ENCODE measurements around the gene ADAMTS12. TPM values are rescaled to one million over a fixed set of nuclear protein-coding genes. Genes with fewer than 3 reads are reported as not detected.
A peak's percentile ranks its signal among the peaks of the same experiment; 100 is the strongest.

ADAMTS12 gene
- total RNA-seq, 6 experiments from 2014 or later, result 42.2 to 49.7 (median 47.2) TPM

DNA sequence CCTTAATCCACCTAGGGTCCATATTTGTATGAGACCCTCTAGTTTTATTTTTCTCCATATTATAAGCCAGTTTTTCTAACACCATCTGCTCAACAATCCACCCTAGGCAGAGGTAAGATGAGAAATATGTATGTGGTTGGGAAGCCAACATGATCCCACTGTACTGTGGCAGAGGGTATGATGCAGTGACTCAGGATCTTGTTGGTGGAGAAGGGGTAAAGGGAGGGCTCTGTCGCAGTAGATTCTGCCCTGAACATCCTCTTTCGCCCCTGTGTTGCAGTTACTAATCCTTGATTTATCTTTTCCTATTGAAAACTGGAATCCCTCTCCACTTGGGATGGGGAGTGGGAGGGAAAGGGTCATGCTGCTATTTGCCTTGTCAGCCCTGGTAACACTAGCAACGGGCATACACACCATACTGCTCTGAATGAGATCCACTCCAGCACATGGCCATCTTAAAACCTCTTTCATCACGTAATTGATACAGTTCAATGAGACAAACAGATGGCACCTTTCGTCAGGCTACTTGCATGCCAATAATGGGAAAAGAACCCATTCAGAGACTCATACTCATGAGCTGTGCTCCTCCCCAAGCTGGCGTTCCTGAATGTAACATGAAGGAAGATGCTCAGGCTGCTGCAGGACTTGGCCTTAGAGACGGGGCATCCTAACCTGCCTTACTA is 63.0 kb downstream of the ADAMTS12 start:
- H3K27ac Mint-ChIP-seq, result peak overlapping the region; percentile 55; the same call in 1 of the 2 replicates
- DNase-seq, result no peak
- H3K4me3 Mint-ChIP-seq, result no peak overlapping the region
- no peaks in the 10 kb centered on the region for H3K9me3 Mint-ChIP-seq
- no peaks in the 10 kb centered on the region for H3K27me3 Mint-ChIP-seq (ENCODE audit: insufficient read depth)
- H3K36me3 Mint-ChIP-seq (ENCODE audit: low read depth), result peaks cover 27% of the 10 kb centered on the region
- TF ChIP-seq, protein P1, sequence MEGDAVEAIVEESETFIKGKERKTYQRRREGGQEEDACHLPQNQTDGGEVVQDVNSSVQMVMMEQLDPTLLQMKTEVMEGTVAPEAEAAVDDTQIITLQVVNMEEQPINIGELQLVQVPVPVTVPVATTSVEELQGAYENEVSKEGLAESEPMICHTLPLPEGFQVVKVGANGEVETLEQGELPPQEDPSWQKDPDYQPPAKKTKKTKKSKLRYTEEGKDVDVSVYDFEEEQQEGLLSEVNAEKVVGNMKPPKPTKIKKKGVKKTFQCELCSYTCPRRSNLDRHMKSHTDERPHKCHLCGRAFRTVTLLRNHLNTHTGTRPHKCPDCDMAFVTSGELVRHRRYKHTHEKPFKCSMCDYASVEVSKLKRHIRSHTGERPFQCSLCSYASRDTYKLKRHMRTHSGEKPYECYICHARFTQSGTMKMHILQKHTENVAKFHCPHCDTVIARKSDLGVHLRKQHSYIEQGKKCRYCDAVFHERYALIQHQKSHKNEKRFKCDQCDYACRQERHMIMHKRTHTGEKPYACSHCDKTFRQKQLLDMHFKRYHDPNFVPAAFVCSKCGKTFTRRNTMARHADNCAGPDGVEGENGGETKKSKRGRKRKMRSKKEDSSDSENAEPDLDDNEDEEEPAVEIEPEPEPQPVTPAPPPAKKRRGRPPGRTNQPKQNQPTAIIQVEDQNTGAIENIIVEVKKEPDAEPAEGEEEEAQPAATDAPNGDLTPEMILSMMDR (IDR thresholded peaks at IDR 0.05), result no peak
- H3K4me1 Mint-ChIP-seq (ENCODE audit: low read depth), result peaks cover 89% of the 10 kb centered on the region

DNA sequence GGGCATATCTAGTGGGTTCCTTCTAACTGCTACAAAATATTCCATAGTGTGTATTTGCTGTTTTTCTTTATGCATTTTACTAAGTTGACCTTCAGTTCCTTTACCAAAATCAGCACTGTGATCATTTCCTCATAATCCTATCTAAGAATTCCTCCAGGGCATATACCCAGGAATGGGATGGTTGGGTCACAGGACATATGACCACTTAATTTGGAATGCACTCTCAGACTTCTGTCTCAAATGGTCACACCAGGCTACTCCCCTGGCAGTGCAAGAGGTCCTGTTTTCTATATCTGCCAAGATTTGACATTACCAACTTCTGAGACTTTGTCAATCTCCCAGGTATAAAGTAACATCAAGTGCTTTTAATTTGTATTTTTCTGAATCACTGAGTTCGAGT is 63.9 kb downstream of the ADAMTS12 start:
- Mint-ChIP-seq H3K36me3 (ENCODE audit: low read depth) (peaks cover 28% of the 10 kb centered on the region), H3K27me3 (ENCODE audit: insufficient read depth) (no peaks in the 10 kb centered on the region), H3K27ac (peak overlapping the region; percentile 55), H3K4me1 (ENCODE audit: low read depth) (peaks cover 88% of the 10 kb centered on the region), H3K9me3 (no peaks in the 10 kb centered on the region), H3K4me3 (peak overlapping the region; percentile 35)
- peak; percentile 69 for DNase-seq
- TF ChIP-seq, protein P1 (IDR thresholded peaks at IDR 0.05), result no peak

DNA sequence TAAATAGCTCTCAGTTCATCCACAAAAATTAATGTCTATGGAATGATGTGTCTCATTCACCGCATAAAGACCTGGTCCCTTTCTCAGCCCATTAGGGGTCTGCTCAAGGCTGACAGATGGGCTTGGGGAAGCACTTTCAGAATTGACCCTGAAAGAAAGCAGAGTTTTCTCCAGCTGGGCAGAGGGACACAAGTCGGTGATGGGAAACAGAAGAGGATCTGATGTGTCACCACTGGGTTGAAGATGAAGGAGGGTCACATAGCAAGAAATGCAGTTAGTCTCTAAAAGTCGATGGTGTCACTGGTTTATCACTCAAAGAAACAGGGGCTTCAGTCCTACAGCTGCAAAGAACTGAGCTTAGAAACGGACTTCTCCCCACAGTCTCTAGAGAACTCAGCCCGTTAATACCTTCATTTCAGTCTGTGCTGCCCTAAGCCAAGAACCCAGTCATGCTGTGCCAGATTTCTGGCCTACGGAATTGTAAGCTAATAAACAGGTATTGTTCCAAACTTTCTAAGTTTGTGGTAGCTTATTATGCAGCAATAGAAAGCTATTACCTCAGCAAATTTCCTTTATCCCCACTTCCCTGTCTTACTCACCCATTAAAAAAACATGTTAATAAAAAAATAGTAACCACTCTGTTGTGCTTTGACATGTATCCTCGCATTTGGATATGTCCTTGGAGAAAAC is 64.6 kb downstream of the ADAMTS12 start:
- peak overlapping the region; percentile 35; the same call in 1 of the 2 replicates for H3K4me3 Mint-ChIP-seq
- H3K36me3 Mint-ChIP-seq (ENCODE audit: low read depth), result peaks cover 27% of the 10 kb centered on the region
- DNase-seq, result no peak
- H3K27me3 Mint-ChIP-seq (ENCODE audit: insufficient read depth), result no peaks in the 10 kb centered on the region
- peaks cover 83% of the 10 kb centered on the region for H3K4me1 Mint-ChIP-seq (ENCODE audit: low read depth)
- H3K9me3 Mint-ChIP-seq, result no peaks in the 10 kb centered on the region
- peak overlapping the region; percentile 55 for H3K27ac Mint-ChIP-seq
- TF ChIP-seq, protein P1 (IDR thresholded peaks at IDR 0.05), result no peak

DNA sequence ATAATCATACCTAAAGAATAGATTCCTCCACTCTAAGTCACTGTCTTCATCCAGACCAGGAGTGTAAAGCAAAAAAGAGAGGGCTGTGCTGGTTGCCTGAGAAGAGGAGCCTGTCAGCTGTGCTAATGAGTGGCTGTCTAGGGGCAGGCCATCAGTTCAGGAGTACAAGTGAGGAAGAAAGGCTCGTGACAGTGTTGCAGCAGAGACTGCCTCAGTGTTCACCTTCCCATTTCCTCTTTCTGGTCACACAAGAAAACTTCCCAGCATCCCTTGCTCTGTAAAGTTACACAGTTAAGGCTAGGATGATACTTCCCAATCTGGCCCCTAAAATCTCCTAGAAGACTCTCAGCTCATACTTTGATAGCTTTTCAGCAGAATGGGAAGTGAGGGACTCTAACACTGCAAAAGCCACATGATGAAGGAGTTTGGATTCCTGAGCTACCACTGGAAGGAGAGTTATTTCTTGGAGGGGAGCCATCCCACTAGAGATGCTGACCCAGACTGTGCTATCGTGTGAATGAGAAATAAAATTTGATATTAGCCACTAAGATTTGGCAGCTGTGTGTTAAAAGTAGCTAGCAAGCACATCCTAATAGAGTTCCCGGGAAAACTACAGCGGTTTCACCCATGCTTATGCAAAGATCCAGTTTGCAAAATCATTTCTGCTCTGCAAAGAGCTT is 67.1 kb downstream of the ADAMTS12 start:
- Mint-ChIP-seq H3K4me3 (peak overlapping the region; percentile 29), H3K4me1 (ENCODE audit: low read depth) (peaks cover 70% of the 10 kb centered on the region), H3K36me3 (ENCODE audit: low read depth) (peaks cover 38% of the 10 kb centered on the region), H3K9me3 (peaks cover under 1% of the 10 kb centered on the region; the same call in 1 of the 2 replicates), H3K27me3 (ENCODE audit: insufficient read depth) (no peaks in the 10 kb centered on the region; the same call in 1 of the 2 replicates), H3K27ac (peak overlapping the region; percentile 79)
- peak; percentile 74 for DNase-seq
- TF ChIP-seq, protein P1 (IDR thresholded peaks at IDR 0.05), result no peak

DNA sequence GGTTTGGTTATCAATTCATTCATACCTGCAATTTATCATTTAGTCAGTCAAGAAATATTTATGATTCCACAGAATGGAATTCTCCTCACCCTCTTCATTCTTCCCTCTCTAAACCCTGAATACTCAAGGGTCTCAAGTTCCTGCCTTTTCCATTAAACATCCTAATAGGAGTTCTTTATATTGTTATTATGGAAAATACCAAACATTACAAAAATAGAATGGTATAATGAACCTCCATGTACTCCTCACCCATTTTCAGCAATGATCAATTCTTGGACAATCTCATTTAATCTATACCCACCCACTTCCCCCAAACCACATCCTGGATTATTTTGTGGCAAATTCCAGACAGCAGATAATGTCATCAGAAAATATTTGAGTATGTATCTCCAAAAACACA is 74.5 kb downstream of the ADAMTS12 start:
- Mint-ChIP-seq H3K27ac (peak overlapping the region; percentile 70), H3K9me3 (peaks cover 5% of the 10 kb centered on the region), H3K4me1 (ENCODE audit: low read depth) (peaks cover 35% of the 10 kb centered on the region), H3K27me3 (ENCODE audit: insufficient read depth) (no peaks in the 10 kb centered on the region; the same call in none of the 2 replicates), H3K4me3 (peak overlapping the region; percentile 50), H3K36me3 (ENCODE audit: low read depth) (peaks cover 58% of the 10 kb centered on the region)
- no peak for DNase-seq
- TF ChIP-seq, protein P1 (IDR thresholded peaks at IDR 0.05), result no peak
